Measurements from ENCODE around the gene CEP128.

Gene CEP128

GRCh38 chr14:80872645-80873044 is 68.9 kb downstream of the CEP128 start:
- DNase-seq: no peak

- no peak for DNase-seq
These were observed 73.3 kb downstream of the CEP128 start for GRCh38 chr14:80868260-80868659.

GRCh38 chr14:80867798-80868197 is 73.7 kb downstream of the CEP128 start:
- no peak for DNase-seq

GRCh38 chr14:80867091-80867490 is 74.4 kb downstream of the CEP128 start:
- no peak for DNase-seq

- DNase-seq: no peak
These were observed 76.0 kb downstream of the CEP128 start for GRCh38 chr14:80865565-80865964.

GRCh38 chr14:80862983-80863382 is 78.6 kb downstream of the CEP128 start:
- DNase-seq: peak; percentile 14

GRCh38 chr14:80862541-80862940 is 79.0 kb downstream of the CEP128 start:
- DNase-seq: no peak

- peak; percentile 79 for DNase-seq
These were observed 91.2 kb downstream of the CEP128 start for GRCh38 chr14:80850197-80850814.

- DNase-seq: no peak
These were observed 94.5 kb downstream of the CEP128 start for GRCh38 chr14:80847070-80847469.

GRCh38 chr14:80845856-80846255 is 95.7 kb downstream of the CEP128 start:
- no peak for DNase-seq

- DNase-seq: no peak
These were observed 96.7 kb downstream of the CEP128 start for GRCh38 chr14:80844872-80845271.

GRCh38 chr14:80839743-80840142 is 101.8 kb downstream of the CEP128 start:
- no peak for DNase-seq

- no peak for DNase-seq
These were observed 131.9 kb downstream of the CEP128 start for GRCh38 chr14:80809663-80810062.

- DNase-seq: no peak
These were observed 136.4 kb downstream of the CEP128 start for GRCh38 chr14:80805136-80805535.

GRCh38 chr14:80798878-80799277 is 142.7 kb downstream of the CEP128 start:
- DNase-seq: no peak

GRCh38 chr14:80798211-80798610 is 143.3 kb downstream of the CEP128 start:
- no peak for DNase-seq

GRCh38 chr14:80792771-80793170 is 148.8 kb downstream of the CEP128 start:
- no peak for DNase-seq

GRCh38 chr14:80787876-80788275 is 153.7 kb downstream of the CEP128 start:
- no peak for DNase-seq

- no peak for DNase-seq
These were observed 156.7 kb downstream of the CEP128 start for GRCh38 chr14:80784820-80785219.

GRCh38 chr14:80781972-80782367 is 159.6 kb downstream of the CEP128 start:
- DNase-seq: no peak

GRCh38 chr14:80780500-80780899 is 161.0 kb downstream of the CEP128 start:
- DNase-seq: no peak

- no peak for DNase-seq
These were observed 164.9 kb downstream of the CEP128 start for GRCh38 chr14:80776657-80777056.

GRCh38 chr14:80776186-80776585 is 165.4 kb downstream of the CEP128 start:
- DNase-seq: no peak

- no peak for DNase-seq
These were observed 169.0 kb downstream of the CEP128 start for GRCh38 chr14:80772504-80772903.

- no peak for DNase-seq
These were observed 170.3 kb downstream of the CEP128 start for GRCh38 chr14:80771201-80771600.

Measured in hematopoietic multipotent progenitor cell treated with erythropoietin and hydrocortisone succinate and interleukin-3 and kit ligand, for 6 days (in vitro differentiated cells).